HT-29 (cell line): Measurements from ENCODE around the gene DNASE2. TPM values are rescaled to one million over a fixed set of nuclear protein-coding genes. Genes with fewer than 3 reads are reported as not detected.
A peak's percentile ranks its signal among the peaks of the same experiment; 100 is the strongest.

Experiments used
- DNase-seq: peaks from one replicate; pipeline ENCODE4 v3.0.0-alpha.2; 2015; ENCODE audit warnings: low spot score
- small RNA-seq: library from RNA; depleted of rRNA; stranded (forward); fragments of <200 nt; gene quantifications from one replicate; pipeline ENCODE3, GENCODE V24; 2014
- total RNA-seq: library from RNA; depleted of rRNA; stranded (reverse); fragments of >200 nt; shearing (Covaris generic); gene quantifications from 2 replicates; pipeline ENCODE4 v1.2.3, GENCODE V29; 2014; rRNA removed

DNASE2 gene
- total RNA-seq, 1 experiment from 2014 or later = 27.6 TPM

GRCh38 chr19:12834566-12834943, 46.7 kb downstream of the DNASE2 start, which contains the start of gene RTBDN:
TSS of gene RTBDN (minus strand) at chr19:12834579. CDS start at chr19:12829979, 4,600 bp downstream.
- DNase-seq = no peak

- DNase-seq = no peak
These were observed 47.3 kb downstream of the DNASE2 start for GRCh38 chr19:12833738-12834565.

GRCh38 chr19:12833418-12833737, 47.9 kb downstream of the DNASE2 start:
- no peak for DNase-seq

GRCh38 chr19:12828494-12828893, 52.8 kb downstream of the DNASE2 start:
- peak; percentile 29 for DNase-seq

GRCh38 chr19:12825254-12826131, 55.8 kb downstream of the DNASE2 start:
- no peak for DNase-seq

Small RNAs within 50 kb of the gene (small RNA-seq; reads per million reads assigned to genes)
- gene MIR5695 = not detected
- gene MIR6794 = not detected

Other genes with a start within 250 kb of the DNASE2 start
- 18.4 and 35.1 TPM in 2 replicates for gene MAN2B1, start 214.7 kb downstream of the DNASE2 start, total RNA-seq
- 21.7 and 22.1 TPM in 2 replicates for gene WDR83, start 214.6 kb downstream of the DNASE2 start, total RNA-seq
- gene DHPS, start 199.6 kb downstream of the DNASE2 start, total RNA-seq = 95.0 and 95.4 TPM in 2 replicates
- gene GNG14, start 193.5 kb downstream of the DNASE2 start, total RNA-seq = not detected in 2 replicates
- gene FBXW9, start 184.8 kb downstream of the DNASE2 start, total RNA-seq = 32.9 and 38.0 TPM in 2 replicates
- gene TNPO2, start 157.5 kb downstream of the DNASE2 start, total RNA-seq = 24.5 TPM in 2 replicates
- 258 and 260 TPM in 2 replicates for gene TRIR, start 146.8 kb downstream of the DNASE2 start, total RNA-seq
- gene GET3, start 144.0 kb downstream of the DNASE2 start, total RNA-seq = 90.4 and 105 TPM in 2 replicates
- 0.37 and 0.48 TPM in 2 replicates for gene BEST2, start 129.7 kb downstream of the DNASE2 start, total RNA-seq
- 64.1 and 72.2 TPM in 2 replicates for gene HOOK2, start 105.9 kb downstream of the DNASE2 start, total RNA-seq
- 568 and 620 TPM in 2 replicates for gene JUNB, start 90.0 kb downstream of the DNASE2 start, total RNA-seq
- gene PRDX2, start 79.6 kb downstream of the DNASE2 start, total RNA-seq = 378 and 396 TPM in 2 replicates
- gene THSD8, start 79.4 kb downstream of the DNASE2 start, total RNA-seq = 0.10 TPM in 1 of 2 replicates, not detected in the other
- gene RNASEH2A, start 74.9 kb downstream of the DNASE2 start, total RNA-seq = 48.2 and 55.4 TPM in 2 replicates
- 0.13 and 0.16 TPM in 2 replicates for gene RTBDN, start 46.9 kb downstream of the DNASE2 start, total RNA-seq
- 0.58 and 1.7 TPM in 2 replicates for gene MAST1, start 42.9 kb downstream of the DNASE2 start, total RNA-seq
- gene KLF1, start 5.8 kb upstream of the DNASE2 start, total RNA-seq = not detected in 2 replicates
- 24.6 and 27.2 TPM in 2 replicates for gene GCDH, start 9.7 kb upstream of the DNASE2 start, total RNA-seq
- not detected in 2 replicates for gene SYCE2, start 37.8 kb upstream of the DNASE2 start, total RNA-seq
- gene FARSA, start 52.3 kb upstream of the DNASE2 start, total RNA-seq = 84.6 and 96.2 TPM in 2 replicates
- gene CALR, start 57.2 kb upstream of the DNASE2 start, total RNA-seq = 803 and 831 TPM in 2 replicates
- 217 TPM in 2 replicates for gene RAD23A, start 64.4 kb upstream of the DNASE2 start, total RNA-seq
- gene GADD45GIP1, start 75.8 kb upstream of the DNASE2 start, total RNA-seq = 75.2 and 80.9 TPM in 2 replicates
- 0.31 TPM in 1 of 2 replicates, not detected in the other for gene DAND5, start 88.1 kb upstream of the DNASE2 start, total RNA-seq
- gene NFIX, start 114.0 kb upstream of the DNASE2 start, total RNA-seq = 22.4 and 32.3 TPM in 2 replicates
- 1.8 and 2.5 TPM in 2 replicates for gene LYL1, start 221.4 kb upstream of the DNASE2 start, total RNA-seq
- gene TRMT1, start 235.3 kb upstream of the DNASE2 start, total RNA-seq = 52.8 and 59.8 TPM in 2 replicates
- gene NACC1, start 236.8 kb upstream of the DNASE2 start, total RNA-seq = 130 and 133 TPM in 2 replicates